ENCODE results near the gene C22orf39. TPM values are rescaled to one million over a fixed set of nuclear protein-coding genes. Genes with fewer than 3 reads are reported as not detected.
"Not testable (repeated sequence)": the region's sequence is repeated elsewhere in the genome, so short reads cannot be mapped to it uniquely, and the experiment has no call there.

C22orf39 gene
- total and polyA plus RNA-seq, 5 donors, result 44.9 to 64.3 (median 58.0) TPM

DNA sequence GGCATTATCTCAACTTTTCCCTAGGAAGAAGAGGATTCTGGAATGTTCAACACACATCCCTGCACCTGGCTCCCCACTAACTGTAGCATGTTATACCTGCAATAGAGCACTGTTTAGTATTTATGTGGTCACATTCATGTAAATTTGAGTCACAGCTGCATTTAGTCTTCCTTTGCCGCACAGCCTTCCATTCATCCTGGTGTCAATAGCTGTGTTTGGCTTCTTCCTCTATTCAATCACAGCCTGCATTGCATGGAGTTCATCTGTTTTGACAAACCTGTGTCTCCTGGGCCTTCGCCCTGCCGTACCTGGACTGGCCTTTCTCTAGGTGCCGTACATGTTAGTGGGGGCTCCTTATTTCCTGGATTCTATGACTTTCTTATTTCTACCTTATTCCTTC, 4.1 kb upstream of the C22orf39 start:
- no peaks in the 10 kb centered on the region for H3K27me3 ChIP-seq (ENCODE audit: control insufficient read depth, insufficient read depth)
- 95% methylated on average over 4 of the region's 4 CpGs for WGBS
- H3K9me3 ChIP-seq (ENCODE audit: control insufficient read depth, low read length), result no peaks in the 10 kb centered on the region
- DNase-seq (no peak), ATAC-seq (no peak)
- intact Hi-C loops (cut with DNase I), result no loop called here
- no peak overlapping the region for H3K27ac ChIP-seq (ENCODE audit: low read length)
- no peak overlapping the region for H3K4me3 ChIP-seq (ENCODE audit: low read length)
- H3K4me1 ChIP-seq (ENCODE audit: control insufficient read depth, insufficient read depth, low read length), result peaks cover 7% of the 10 kb centered on the region

- 88% methylated on average over 8 of the region's 8 CpGs for WGBS
- no peak for DNase-seq
- no peaks in the 10 kb centered on the region for H3K9me3 ChIP-seq (ENCODE audit: control insufficient read depth, low read length)
- no peak for ATAC-seq
- H3K4me1 ChIP-seq (ENCODE audit: control insufficient read depth, insufficient read depth, low read length), result peaks cover 10% of the 10 kb centered on the region
- intact Hi-C loops (cut with DNase I), result no loop called here
- no peaks in the 10 kb centered on the region for H3K27me3 ChIP-seq (ENCODE audit: control insufficient read depth, insufficient read depth)
- H3K27ac ChIP-seq (ENCODE audit: low read length), result no peak overlapping the region
- no peak overlapping the region for H3K4me3 ChIP-seq (ENCODE audit: low read length)
These were observed 3.1 kb upstream of the C22orf39 start for GRCh38 chr22:19450363-19451175.

- intact Hi-C loops (cut with DNase I), result no loop called here
- H3K4me3 ChIP-seq (ENCODE audit: low read length), result no peak overlapping the region
- DNase-seq (no peak), ATAC-seq (no peak)
- H3K4me1 ChIP-seq (ENCODE audit: control insufficient read depth, insufficient read depth, low read length), result peaks cover 13% of the 10 kb centered on the region
- WGBS, result 80% methylated on average over 2 of the region's 2 CpGs
- no peaks in the 10 kb centered on the region for H3K27me3 ChIP-seq (ENCODE audit: control insufficient read depth, insufficient read depth)
- no peaks in the 10 kb centered on the region for H3K9me3 ChIP-seq (ENCODE audit: control insufficient read depth, low read length)
- no peak overlapping the region for H3K27ac ChIP-seq (ENCODE audit: low read length)
These were observed 1.9 kb upstream of the C22orf39 start for GRCh38 chr22:19449422-19449767.

- Histone ChIP-seq H3K27ac (ENCODE audit: low read length) (no peak overlapping the region), H3K9me3 (ENCODE audit: control insufficient read depth, low read length) (no peaks in the 10 kb centered on the region), H3K27me3 (ENCODE audit: control insufficient read depth, insufficient read depth) (no peaks in the 10 kb centered on the region), H3K4me1 (ENCODE audit: control insufficient read depth, insufficient read depth, low read length) (peaks cover 13% of the 10 kb centered on the region), H3K4me3 (ENCODE audit: low read length) (no peak overlapping the region)
- DNase-seq, result no peak
- ATAC-seq, result no peak
- WGBS, result 81% methylated on average over 5 of the region's 5 CpGs
- intact Hi-C loops (cut with DNase I), result no loop called here
These were observed 1.4 kb upstream of the C22orf39 start for GRCh38 chr22:19448739-19449421.

DNA sequence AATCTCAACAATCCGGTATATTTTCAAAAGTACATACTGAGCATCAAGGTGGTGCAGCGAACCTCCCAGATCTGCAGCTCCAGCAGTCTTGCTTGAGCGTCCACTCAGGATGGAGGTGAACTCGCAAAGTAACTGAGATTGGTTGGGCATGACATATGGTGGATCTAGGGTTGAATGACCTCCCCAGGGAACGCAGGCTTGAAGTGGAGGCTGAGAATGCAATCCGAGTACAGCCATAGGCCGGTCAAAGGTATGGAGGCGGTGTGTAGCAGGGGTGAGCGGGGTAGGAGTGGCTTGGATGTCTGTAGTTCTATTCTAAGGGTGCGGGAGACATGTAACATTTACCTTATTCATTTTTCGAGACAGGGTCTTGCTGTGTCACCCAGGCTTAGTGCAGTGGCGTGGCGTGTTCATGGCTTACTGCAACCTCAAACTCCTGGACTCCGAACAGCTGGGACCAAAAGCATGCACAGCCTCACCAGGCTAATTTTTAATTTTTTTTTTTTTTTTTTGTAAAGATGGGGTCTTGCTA, 631 bp upstream of the C22orf39 start:
- ATAC-seq (peak; percentile 49 to 50), DNase-seq (no peak)
- intact Hi-C loops (cut with DNase I), result no loop called here
- peaks cover 13% of the 10 kb centered on the region for H3K4me1 ChIP-seq (ENCODE audit: control insufficient read depth, insufficient read depth, low read length)
- H3K9me3 ChIP-seq (ENCODE audit: control insufficient read depth, low read length), result no peaks in the 10 kb centered on the region
- WGBS, result 16% methylated on average over 14 of the region's 14 CpGs
- H3K27ac ChIP-seq (ENCODE audit: low read length), result peak overlapping the region; percentile 82
- H3K4me3 ChIP-seq (ENCODE audit: low read length), result peak overlapping the region; percentile 82
- no peaks in the 10 kb centered on the region for H3K27me3 ChIP-seq (ENCODE audit: control insufficient read depth, insufficient read depth)

DNA sequence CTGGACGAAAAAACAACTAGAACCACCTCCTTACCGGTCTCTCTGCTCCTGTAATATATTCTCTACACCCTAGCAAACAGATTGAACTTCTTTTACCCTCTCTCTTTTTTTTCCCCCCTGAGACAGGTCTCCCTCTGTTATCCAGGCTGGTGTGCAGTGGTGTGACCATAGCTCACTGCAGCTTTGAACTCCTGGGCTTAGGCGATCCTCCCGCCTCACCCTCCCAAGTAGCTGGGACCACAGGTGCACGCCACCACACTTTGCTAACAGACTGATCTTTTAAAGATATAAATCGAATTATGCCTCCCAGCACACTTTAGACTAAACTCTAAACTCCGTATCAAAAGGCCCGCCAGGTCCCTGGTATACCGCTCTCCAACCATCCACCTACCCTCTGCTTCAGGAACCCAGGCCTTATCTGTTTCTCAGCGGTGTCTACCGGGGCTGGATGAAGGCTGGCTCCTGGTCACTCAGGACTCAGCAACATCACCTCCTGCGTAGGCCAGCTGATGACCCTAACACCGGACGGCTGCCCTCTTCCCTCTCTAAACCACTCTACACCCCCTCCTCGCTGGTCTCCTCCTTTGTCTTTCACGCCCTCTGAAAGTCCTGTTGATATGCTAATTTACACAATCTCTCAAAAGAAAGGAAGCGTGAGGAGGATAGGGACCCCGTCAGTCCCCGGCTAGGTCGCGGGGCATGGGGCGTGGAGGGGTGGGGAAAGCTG, 745 bp downstream of the C22orf39 start:
- H3K9me3 ChIP-seq (ENCODE audit: control insufficient read depth, low read length), result no peaks in the 10 kb centered on the region
- DNase-seq (no peak), ATAC-seq (peak; percentile 4 to 24)
- 25% methylated on average over 22 of the region's 22 CpGs for WGBS
- H3K4me3 ChIP-seq (ENCODE audit: low read length), result peak overlapping the region; percentile 82
- peaks cover 15% of the 10 kb centered on the region for H3K4me1 ChIP-seq (ENCODE audit: control insufficient read depth, insufficient read depth, low read length)
- H3K27me3 ChIP-seq (ENCODE audit: control insufficient read depth, insufficient read depth), result no peaks in the 10 kb centered on the region
- intact Hi-C loops (cut with DNase I), result no loop called here
- peak overlapping the region; percentile 33 for H3K27ac ChIP-seq (ENCODE audit: low read length)

DNA sequence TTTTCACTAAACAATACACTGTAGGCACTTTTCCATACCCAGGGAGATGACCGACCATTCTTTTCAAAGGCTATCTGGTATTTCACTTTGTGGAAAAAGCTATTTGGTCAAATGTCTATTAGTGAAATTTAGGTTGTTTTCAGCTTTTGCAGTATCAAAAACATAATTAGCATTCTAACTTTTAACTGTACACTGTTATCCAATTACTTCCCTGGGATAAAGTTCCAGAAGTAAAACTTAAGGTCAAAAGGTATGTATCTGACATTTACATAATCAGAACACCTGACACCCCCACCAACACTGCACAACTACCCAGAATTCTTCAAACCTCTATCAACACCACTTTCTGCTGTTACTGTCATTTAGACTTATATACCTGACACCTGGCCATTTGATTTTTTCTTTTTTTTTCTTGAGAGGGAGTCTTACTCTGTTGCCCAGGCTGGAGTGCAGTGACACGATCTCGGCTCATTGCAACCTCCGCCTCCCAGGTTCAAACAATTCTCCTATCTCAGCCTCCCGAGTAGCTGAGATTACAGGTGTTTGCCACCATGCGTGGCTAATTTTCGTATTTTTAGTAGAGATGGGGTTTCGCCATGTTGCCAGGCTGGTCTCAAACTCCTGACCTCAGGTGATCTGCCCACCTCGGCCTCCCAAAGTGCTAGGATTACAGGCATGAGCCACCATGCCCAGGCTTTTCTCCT, 2.1 kb downstream of the C22orf39 start:
- H3K27ac ChIP-seq (ENCODE audit: low read length); ATAC-seq; H3K27me3 ChIP-seq (ENCODE audit: control insufficient read depth, insufficient read depth); H3K4me3 ChIP-seq (ENCODE audit: low read length); DNase-seq; intact Hi-C loops (cut with DNase I); H3K9me3 ChIP-seq (ENCODE audit: control insufficient read depth, low read length): not testable (repeated sequence)
- peaks cover 15% of the 10 kb centered on the region for H3K4me1 ChIP-seq (ENCODE audit: control insufficient read depth, insufficient read depth, low read length)
- 86% methylated on average over 9 of the region's 9 CpGs for WGBS

GRCh38 chr22:19443544-19444211, 3.8 kb downstream of the C22orf39 start:
- no peaks in the 10 kb centered on the region for H3K9me3 ChIP-seq (ENCODE audit: control insufficient read depth, low read length)

GRCh38 chr22:19442166-19442565, 5.3 kb downstream of the C22orf39 start:
- no peak for ATAC-seq
- intact Hi-C loops (cut with DNase I), result no loop called here
- Histone ChIP-seq H3K4me3 (ENCODE audit: low read length) (no peak overlapping the region), H3K27ac (ENCODE audit: low read length) (no peak overlapping the region), H3K27me3 (ENCODE audit: control insufficient read depth, insufficient read depth) (no peaks in the 10 kb centered on the region), H3K9me3 (ENCODE audit: control insufficient read depth, low read length) (no peaks in the 10 kb centered on the region), H3K4me1 (ENCODE audit: control insufficient read depth, insufficient read depth, low read length) (peaks cover 12% of the 10 kb centered on the region)
- no peak for DNase-seq
- WGBS, result 96% methylated on average over 2 of the region's 2 CpGs

More at GRCh38 chr22:19443544-19444211, 3.8 kb downstream of the C22orf39 start:
- H3K27ac ChIP-seq (ENCODE audit: low read length), result no peak overlapping the region
- H3K4me1 ChIP-seq (ENCODE audit: control insufficient read depth, insufficient read depth, low read length), result peaks cover 15% of the 10 kb centered on the region
- WGBS, result 86% methylated on average over 7 of the region's 7 CpGs
- ATAC-seq (no peak), DNase-seq (no peak)
- no peak overlapping the region for H3K4me3 ChIP-seq (ENCODE audit: low read length)
- intact Hi-C loops (cut with DNase I), result no loop called here
- H3K27me3 ChIP-seq (ENCODE audit: control insufficient read depth, insufficient read depth), result no peaks in the 10 kb centered on the region
